GM19328 (cell line): ENCODE results near the gene UTP4.

Experiments used
- ATAC-seq: cut with Tn5 transposase; IDR thresholded peaks from one replicate; pipeline ENCODE4 v1.9.1; 2021; ENCODE audit warnings: mild to moderate bottlenecking, moderate library complexity; ENCODE audit not compliant: unreplicated experiment

UTP4 gene

DNA sequence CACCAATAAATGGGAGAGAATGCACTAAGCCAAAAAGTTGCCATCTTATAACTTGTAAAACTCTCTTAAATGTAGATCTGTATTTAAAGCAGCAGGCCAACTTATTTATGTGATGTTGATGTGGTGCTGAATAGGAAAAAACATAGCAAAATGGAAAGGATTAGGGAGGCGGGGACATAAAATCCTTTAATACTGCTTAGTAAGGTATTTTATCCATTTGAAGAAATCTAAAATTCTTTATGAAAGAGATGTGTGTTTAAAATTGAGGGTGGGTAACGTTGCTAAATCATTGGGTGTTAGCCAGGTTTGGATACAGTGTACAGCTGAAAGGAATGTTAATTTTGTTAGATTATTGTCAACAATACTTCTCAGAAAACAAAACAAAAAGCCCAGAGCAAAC is 68.8 kb downstream of the UTP4 start:
- no peak for ATAC-seq

DNA sequence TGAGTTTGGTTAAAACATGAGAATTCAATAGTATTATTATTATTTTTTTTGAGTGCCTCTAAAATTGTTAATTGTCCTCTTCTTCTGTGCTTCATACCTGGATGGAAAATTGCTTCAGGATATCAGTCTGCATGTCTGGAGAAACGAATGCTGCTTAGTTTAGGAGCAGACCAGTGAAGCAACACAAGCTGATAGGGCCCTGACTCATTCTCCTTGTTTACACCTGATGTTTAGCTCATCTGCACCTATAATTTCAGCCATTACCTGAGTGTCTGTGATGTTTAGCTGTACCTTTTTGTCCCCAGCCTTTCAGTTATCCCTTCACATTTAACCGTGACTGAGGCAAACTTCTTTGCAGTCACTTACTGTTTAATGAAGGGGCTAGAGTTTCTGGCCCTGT is 69.3 kb downstream of the UTP4 start:
- no peak for ATAC-seq

DNA sequence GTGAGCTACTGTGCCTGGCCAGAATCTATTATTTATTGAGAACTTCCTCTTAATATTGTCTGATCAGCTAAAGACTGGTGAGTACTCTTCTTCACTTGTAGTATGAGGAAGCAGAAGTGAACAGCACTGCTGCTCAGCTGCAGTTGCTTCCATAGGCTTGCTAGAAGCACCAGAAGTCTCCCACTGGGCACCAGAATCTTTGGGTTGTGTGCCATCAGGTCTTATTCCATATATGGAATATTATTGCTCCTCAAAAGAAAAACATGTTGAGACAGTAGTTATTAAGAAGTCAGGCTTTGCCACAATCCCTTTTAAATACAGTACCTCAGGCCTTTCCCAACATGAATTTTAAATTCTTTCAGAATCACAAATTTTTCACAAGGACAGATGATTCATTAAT is 71.7 kb downstream of the UTP4 start:
- no peak for ATAC-seq

DNA sequence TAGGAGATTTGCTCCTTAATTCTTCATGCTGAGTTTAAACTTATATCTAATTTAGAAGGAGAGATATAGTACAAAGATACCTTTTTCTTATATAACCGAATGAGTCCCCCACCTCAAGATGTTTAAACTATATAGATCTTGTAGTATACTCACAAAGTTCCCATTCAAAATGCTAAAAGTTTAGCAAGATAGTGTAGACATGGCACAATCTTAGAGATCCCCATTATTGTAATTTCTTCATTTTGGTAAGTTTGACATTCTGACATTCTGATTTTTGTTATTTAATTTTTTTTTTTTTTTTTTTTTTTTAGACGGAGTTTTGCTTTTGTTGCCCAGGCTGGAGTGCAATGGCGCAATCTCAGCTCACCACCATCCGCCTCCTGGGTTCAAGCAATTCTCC is 77.3 kb downstream of the UTP4 start:
- no peak for ATAC-seq

DNA sequence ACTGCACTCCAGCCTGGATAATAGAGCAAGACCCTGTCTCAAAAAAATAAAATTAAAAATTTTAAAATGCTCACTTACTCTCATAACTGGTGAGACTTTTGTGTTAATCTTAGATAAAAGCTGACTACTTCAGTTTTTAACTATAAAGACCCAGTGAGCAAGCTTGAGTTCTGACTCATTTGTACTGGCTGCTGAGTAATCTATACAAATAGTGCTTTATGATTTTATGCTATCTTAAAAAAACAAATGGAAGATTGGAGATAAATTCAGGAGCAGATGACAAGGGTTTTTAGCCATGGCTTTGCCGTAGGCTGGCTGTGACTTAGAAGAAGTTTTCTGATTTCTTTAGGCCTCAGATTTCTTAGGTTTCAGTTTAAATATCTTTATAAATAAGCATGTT is 85.0 kb downstream of the UTP4 start:
- ATAC-seq = no peak
